ENCODE data around the gene PHYKPL. TPM values are rescaled to one million over a fixed set of nuclear protein-coding genes. Genes with fewer than 3 reads are reported as not detected.

PHYKPL gene
- total RNA-seq, 2 donors from 2014 or later = 78.3 to 94.8 TPM

DNA sequence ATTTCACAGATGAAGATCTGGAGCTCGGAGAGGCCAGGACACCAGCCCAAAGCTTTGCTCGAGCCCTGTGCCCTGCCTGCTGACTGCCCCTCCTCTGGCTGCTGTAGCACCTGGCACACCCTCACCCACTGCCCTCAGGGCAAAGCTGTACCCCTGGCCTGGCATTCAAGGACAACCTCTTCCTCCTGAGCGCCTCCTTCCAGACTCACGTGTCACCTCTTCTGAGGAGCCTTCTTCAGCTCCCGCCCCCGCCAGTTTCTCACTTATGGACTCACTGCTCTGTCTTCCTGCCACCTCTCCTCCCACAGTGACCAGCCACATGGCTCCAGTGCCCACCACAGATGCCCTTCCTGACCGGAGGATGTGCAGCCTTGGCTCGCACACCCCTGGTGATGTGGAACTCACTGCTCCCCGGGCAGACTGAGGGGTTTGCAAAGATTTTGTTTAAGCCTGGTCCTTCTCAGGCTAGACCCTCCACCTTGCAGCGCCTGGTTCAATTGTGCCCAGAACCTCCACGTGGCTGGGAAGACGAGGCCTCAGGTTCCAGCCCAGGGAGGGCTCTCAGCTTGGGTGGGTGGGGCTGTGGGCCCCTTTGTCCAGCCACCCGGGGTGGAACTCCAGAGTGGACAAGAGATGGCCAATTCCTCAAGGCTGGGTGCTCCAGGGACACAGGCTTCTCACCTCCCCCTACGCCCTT, 46.6 kb upstream of the PHYKPL start:
- Histone ChIP-seq H3K4me3 (no peak overlapping the region), H3K27ac (no peak overlapping the region), H3K4me1 (ENCODE audit: control insufficient read depth in 1 of 2, low read depth in 2 of 2) (peaks cover 0 to 7% of the 10 kb centered on the region in 2 donors), H3K36me3 (no peaks in the 10 kb centered on the region), H3K27me3 (replicated peaks; ENCODE audit: insufficient read depth) (no peaks in the 10 kb centered on the region), H3K9me3 (peaks cover 4% of the 10 kb centered on the region)
- no peak for ATAC-seq (ENCODE audit: insufficient number of reproducible peaks, low FRiP score, low read depth)
- DNase-seq (ENCODE audit: low spot score) = no peak
- TF ChIP-seq, protein P1, sequence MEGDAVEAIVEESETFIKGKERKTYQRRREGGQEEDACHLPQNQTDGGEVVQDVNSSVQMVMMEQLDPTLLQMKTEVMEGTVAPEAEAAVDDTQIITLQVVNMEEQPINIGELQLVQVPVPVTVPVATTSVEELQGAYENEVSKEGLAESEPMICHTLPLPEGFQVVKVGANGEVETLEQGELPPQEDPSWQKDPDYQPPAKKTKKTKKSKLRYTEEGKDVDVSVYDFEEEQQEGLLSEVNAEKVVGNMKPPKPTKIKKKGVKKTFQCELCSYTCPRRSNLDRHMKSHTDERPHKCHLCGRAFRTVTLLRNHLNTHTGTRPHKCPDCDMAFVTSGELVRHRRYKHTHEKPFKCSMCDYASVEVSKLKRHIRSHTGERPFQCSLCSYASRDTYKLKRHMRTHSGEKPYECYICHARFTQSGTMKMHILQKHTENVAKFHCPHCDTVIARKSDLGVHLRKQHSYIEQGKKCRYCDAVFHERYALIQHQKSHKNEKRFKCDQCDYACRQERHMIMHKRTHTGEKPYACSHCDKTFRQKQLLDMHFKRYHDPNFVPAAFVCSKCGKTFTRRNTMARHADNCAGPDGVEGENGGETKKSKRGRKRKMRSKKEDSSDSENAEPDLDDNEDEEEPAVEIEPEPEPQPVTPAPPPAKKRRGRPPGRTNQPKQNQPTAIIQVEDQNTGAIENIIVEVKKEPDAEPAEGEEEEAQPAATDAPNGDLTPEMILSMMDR (IDR thresholded peaks at IDR 0.05) = no peak

DNA sequence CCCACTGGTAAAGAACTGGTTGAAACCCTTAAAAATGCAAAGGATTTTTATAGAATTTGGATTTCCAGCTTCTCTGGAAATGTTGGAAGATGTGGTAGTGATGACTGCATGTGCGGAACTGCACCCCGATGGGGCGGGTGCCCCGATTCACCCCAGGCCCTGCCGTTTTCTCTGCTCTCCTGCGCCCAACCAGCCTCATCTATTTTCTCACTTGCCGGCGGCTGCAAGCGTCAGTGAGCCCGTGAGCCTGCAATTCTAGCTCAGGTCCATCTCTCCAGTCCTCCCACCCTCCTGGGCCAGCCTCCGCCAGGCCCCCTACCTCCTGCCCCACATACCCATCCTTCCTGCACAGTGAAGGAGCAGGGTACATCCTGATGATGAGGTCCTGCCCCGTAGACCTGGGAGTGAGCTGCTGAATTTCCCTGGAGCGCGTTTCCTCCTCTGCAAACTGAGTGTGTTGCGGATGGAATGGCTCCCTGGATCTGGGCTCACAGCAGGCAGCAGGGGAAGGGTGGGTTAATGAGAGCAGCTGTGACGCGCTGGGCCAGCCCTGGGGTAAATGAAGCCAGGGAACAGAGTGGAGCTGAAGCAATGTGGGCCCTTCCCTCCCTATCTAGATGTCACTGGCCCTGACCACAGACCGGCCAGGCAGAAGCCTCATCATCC, 45.9 kb upstream of the PHYKPL start:
- Histone ChIP-seq H3K27me3 (replicated peaks; ENCODE audit: insufficient read depth) (no peaks in the 10 kb centered on the region), H3K9me3 (no peaks in the 10 kb centered on the region), H3K36me3 (no peaks in the 10 kb centered on the region), H3K4me1 (ENCODE audit: control insufficient read depth in 1 of 2, low read depth in 2 of 2) (peaks cover 0 to 7% of the 10 kb centered on the region in 2 donors), H3K27ac (no peak overlapping the region), H3K4me3 (no peak overlapping the region)
- DNase-seq (ENCODE audit: low spot score) = no peak
- no peak for ATAC-seq (ENCODE audit: insufficient number of reproducible peaks, low FRiP score, low read depth)
- TF ChIP-seq, protein P1 (IDR thresholded peaks at IDR 0.05) = no peak

DNA sequence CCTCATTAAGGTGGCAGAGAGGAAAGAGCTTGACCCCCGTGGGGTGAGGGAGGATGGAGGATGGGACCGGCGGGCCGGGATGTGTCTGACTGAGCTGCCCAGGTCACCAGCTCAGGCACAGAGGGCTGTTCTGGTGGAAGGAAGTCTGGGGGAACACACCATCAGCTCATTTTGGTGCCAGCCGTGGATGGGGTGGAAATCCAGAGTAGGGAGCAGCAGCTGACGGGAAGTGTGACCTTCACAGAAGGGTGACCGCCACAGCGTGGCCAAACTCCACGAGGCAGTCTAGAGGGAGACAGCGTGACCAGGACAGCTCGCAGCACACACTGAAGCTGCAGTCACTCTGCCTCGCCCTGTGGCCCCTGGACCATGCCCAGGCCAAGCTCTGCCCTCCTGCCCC, 45.3 kb upstream of the PHYKPL start:
- TF ChIP-seq, protein P1 (IDR thresholded peaks at IDR 0.05) = no peak
- H3K9me3 ChIP-seq = no peaks in the 10 kb centered on the region
- ATAC-seq (ENCODE audit: insufficient number of reproducible peaks, low FRiP score, low read depth) (no peak), DNase-seq (ENCODE audit: low spot score) (no peak)
- no peaks in the 10 kb centered on the region for H3K27me3 ChIP-seq (replicated peaks; ENCODE audit: insufficient read depth)
- H3K36me3 ChIP-seq = no peaks in the 10 kb centered on the region
- H3K4me3 ChIP-seq = no peak overlapping the region
- H3K27ac ChIP-seq = no peak overlapping the region
- peaks cover 0 to 7% of the 10 kb centered on the region in 2 donors for H3K4me1 ChIP-seq (ENCODE audit: control insufficient read depth in 1 of 2, low read depth in 2 of 2)

DNA sequence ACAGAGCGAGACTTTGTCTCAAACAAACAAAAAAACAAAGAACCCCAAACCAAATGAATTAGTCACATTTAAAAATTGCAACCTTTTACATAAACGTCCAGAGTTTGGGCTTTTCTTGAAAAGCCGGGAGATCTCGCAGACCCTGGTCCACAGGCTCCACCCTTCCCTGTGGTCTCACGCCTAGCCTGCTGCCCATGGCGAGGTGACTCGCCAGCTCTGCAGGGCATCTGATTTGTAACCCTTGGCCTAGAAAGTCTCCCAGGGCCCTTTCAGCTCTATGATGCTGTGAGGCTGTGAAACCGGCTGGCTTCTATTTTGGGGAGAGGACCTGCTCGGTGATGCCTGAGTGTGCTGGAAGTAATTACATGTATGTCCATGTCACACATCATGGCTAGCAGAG, 44.7 kb upstream of the PHYKPL start:
- Histone ChIP-seq H3K9me3 (no peaks in the 10 kb centered on the region), H3K27ac (no peak overlapping the region), H3K4me3 (no peak overlapping the region), H3K36me3 (no peaks in the 10 kb centered on the region), H3K27me3 (replicated peaks; ENCODE audit: insufficient read depth) (no peaks in the 10 kb centered on the region), H3K4me1 (ENCODE audit: control insufficient read depth in 1 of 2, low read depth in 2 of 2) (peaks cover 0 to 7% of the 10 kb centered on the region in 2 donors)
- DNase-seq (ENCODE audit: low spot score) (no peak), ATAC-seq (ENCODE audit: insufficient number of reproducible peaks, low FRiP score, low read depth) (no peak)
- TF ChIP-seq, protein P1 (IDR thresholded peaks at IDR 0.05) = no peak

DNA sequence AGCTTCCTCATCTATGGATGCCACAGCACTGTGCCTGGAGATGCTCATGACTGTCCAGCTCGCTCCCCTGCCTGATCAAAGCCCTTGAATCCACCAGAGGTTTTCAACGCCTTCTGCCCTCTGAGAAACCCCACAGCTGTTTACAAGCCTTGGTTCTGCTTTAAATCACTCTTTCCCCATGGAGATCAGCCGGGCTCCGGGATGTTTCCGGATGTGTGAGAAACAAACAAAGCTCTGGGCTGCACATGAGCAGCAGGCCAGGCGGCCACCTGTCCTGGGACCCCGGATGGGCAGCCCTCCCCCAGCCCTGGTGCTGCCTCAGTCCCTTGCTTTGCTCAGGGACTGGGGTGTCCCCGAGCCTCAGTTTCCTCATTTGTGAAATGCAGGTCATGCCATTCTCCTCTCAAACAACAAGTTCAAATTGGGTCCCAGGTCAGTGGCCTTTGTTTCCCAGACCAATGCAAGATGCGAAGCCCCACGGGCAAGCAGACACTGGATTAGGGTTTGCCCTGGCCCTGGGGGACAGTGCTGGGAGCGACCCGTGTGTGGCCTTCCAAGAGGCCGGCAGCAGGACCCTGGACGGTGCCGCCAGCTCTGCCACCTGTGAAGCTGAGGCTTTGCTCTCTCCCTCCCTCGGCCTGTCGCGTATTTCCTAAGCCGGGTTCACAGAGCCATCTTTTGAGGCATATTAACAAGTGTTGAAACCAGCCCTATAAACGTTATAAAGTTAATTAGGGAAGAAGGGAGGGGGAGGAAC, 42.4 kb upstream of the PHYKPL start:
- H3K4me1 ChIP-seq (ENCODE audit: control insufficient read depth in 1 of 2, low read depth in 2 of 2) = peaks cover 0 to 4% of the 10 kb centered on the region in 2 donors
- no peaks in the 10 kb centered on the region for H3K36me3 ChIP-seq
- H3K4me3 ChIP-seq = no peak overlapping the region
- no peak overlapping the region for H3K27ac ChIP-seq
- H3K9me3 ChIP-seq = no peaks in the 10 kb centered on the region
- DNase-seq (ENCODE audit: low spot score) = no peak
- no peaks in the 10 kb centered on the region for H3K27me3 ChIP-seq (replicated peaks; ENCODE audit: insufficient read depth)
- ATAC-seq (ENCODE audit: insufficient number of reproducible peaks, low FRiP score, low read depth) = no peak
- TF ChIP-seq, protein P1 (IDR thresholded peaks at IDR 0.05) = no peak

Data from thoracic aorta (tissue), 2 donors.